Upper lobe of right lung (tissue), 1 donor: ENCODE measurements around the gene DLX1. TPM values are rescaled to one million over a fixed set of nuclear protein-coding genes. Genes with fewer than 3 reads are reported as not detected.

Experiments
- ATAC-seq: fragments of 200-7000 bp; cut with Tn5 transposase; one replicate; pipeline ENCODE4 v1.9.1; 2020; ENCODE audit warnings: mild to moderate bottlenecking, moderate library complexity
- DNase-seq: peaks from one replicate; pipeline ENCODE4 v3.0.0-alpha.2; 2020
- H3K27ac ChIP-seq: fragments of 200-600 bp; one replicate; pipeline ENCODE4 v1.8.0; 2022
- H3K27me3 ChIP-seq: fragments of 200-600 bp; one replicate; pipeline ENCODE4 v1.8.0; 2022; ENCODE audit warnings: mild to moderate bottlenecking
- H3K36me3 ChIP-seq: fragments of 200-600 bp; one replicate; pipeline ENCODE4 v1.8.0; 2022
- H3K4me1 ChIP-seq: fragments of 200-600 bp; one replicate; pipeline ENCODE4 v1.8.0; 2022
- H3K4me3 ChIP-seq: fragments of 200-600 bp; one replicate; pipeline ENCODE4 v1.8.0; 2022; ENCODE audit warnings: mild to moderate bottlenecking
- H3K9me3 ChIP-seq: fragments of 200-600 bp; one replicate; pipeline ENCODE4 v1.8.0; 2022
- CTCF ChIP-seq: fragments of 200-600 bp; IDR thresholded peaks from one replicate; pipeline ENCODE4 v1.8.0; 2022; ENCODE audit warnings: antibody characterized with exemption
- intact Hi-C: fragments of 100-400 bp; cut with DNase I; formaldehyde crosslinking; loops from one replicate; pipeline ENCODE4 v1.11.0; 2022
- total RNA-seq: library from RNA; stranded (reverse); fragmentation: NEBNext Ultra II Directional; extraction: Animal tissue kit (Norgen Biotek cat#: 25700); gene quantifications from one replicate; pipeline ENCODE4 v1.2.1, GENCODE V29; 2021
- donor health status: DM: no; HTN: yes; CAD: no; lungs with severe emphysema.

DLX1 gene
- total RNA-seq, 1 donor from 2014 or later = not detected

GRCh38 chr2:172046080-172046678 lies 39.1 kb upstream of the DLX1 start:
- Histone ChIP-seq H3K9me3 (no peaks in the 10 kb centered on the region), H3K4me3 (no peak overlapping the region), H3K27me3 (no peaks in the 10 kb centered on the region), H3K27ac (no peak overlapping the region), H3K36me3 (no peaks in the 10 kb centered on the region), H3K4me1 (no peaks in the 10 kb centered on the region)
- intact Hi-C loops = no loop called here
- ATAC-seq (no peak), DNase-seq (no peak)
- TF ChIP-seq CTCF = no peak

GRCh38 chr2:172046866-172047565 lies 38.3 kb upstream of the DLX1 start:
- intact Hi-C loops = no loop called here

GRCh38 chr2:172047566-172048507 lies 37.5 kb upstream of the DLX1 start:
- no peak for ATAC-seq
- no peak for TF ChIP-seq CTCF
- intact Hi-C loops = no loop called here

More at GRCh38 chr2:172046866-172047565, 38.3 kb upstream of the DLX1 start:
- ATAC-seq = no peak
- Histone ChIP-seq H3K4me1 (no peaks in the 10 kb centered on the region), H3K9me3 (no peaks in the 10 kb centered on the region), H3K27me3 (no peaks in the 10 kb centered on the region), H3K4me3 (no peak overlapping the region), H3K36me3 (no peaks in the 10 kb centered on the region), H3K27ac (no peak overlapping the region)
- DNase-seq = no peak
- no peak for TF ChIP-seq CTCF

GRCh38 chr2:172048508-172049503 lies 36.5 kb upstream of the DLX1 start:
- no peaks in the 10 kb centered on the region for H3K36me3 ChIP-seq
- H3K4me3 ChIP-seq = no peak overlapping the region
- H3K4me1 ChIP-seq = no peaks in the 10 kb centered on the region
- no peak overlapping the region for H3K27ac ChIP-seq
- intact Hi-C loops = no loop called here
- TF ChIP-seq CTCF = no peak
- no peaks in the 10 kb centered on the region for H3K27me3 ChIP-seq
- DNase-seq = no peak
- no peak for ATAC-seq
- H3K9me3 ChIP-seq = no peaks in the 10 kb centered on the region

More at GRCh38 chr2:172047566-172048507, 37.5 kb upstream of the DLX1 start:
- Histone ChIP-seq H3K36me3 (no peaks in the 10 kb centered on the region), H3K4me3 (no peak overlapping the region), H3K27ac (no peak overlapping the region), H3K4me1 (no peaks in the 10 kb centered on the region), H3K9me3 (no peaks in the 10 kb centered on the region), H3K27me3 (no peaks in the 10 kb centered on the region)
- DNase-seq = no peak
